Smooth muscle cell of the umbilical artery (primary cell): Measurements from ENCODE around the gene CACUL1. TPM values are rescaled to one million over a fixed set of nuclear protein-coding genes. Genes with fewer than 3 reads are reported as not detected.

Experiments
- total RNA-seq: library from RNA; depleted of rRNA; stranded (reverse); fragments of >200 nt; gene quantifications from 2 replicates; pipeline ENCODE4 v1.2.3, GENCODE V29; 2014

The CACUL1 gene
- total RNA-seq, result 26.1 and 33.9 TPM in 2 replicates

GRCh38 chr10:118754556-118755423, at the start of gene CACUL1:
TSS of gene CACUL1 (minus strand) at chr10:118754970. CDS start at chr10:118754762, 208 bp downstream.

Other genes with a start within 250 kb of the CACUL1 start
- gene PRLHR, start 159.3 kb downstream of the CACUL1 start, total RNA-seq, result not detected in 2 replicates